GM12801 (cell line): ENCODE data around the gene IL11.
"Not testable (repeated sequence)": the region's sequence is repeated elsewhere in the genome, so short reads cannot be mapped to it uniquely, and the experiment has no call there.

Experiments used
- CTCF ChIP-seq: IDR thresholded peaks from one replicate; pipeline ENCODE4 v1.5.1; 2011; ENCODE audit warnings: control low read depth; ENCODE audit not compliant: insufficient read length; ENCODE audit errors: extremely low read depth

Gene IL11

DNA sequence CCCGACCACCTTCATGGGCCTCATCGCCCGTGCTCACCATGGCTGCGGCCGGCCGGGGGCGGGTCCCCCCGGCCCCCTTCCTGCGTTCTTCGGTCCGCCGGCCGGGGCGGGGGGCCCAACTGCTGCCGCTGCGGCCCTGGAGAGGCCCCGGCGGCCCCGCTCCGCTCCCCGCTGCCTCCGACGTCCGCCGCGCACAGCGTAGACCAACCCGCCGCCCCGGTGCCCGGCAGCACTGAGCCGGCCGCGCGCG lies 37.2 kb upstream of the IL11 start, which contains the start of gene UBE2S:
UBE2S (minus strand) TSS at position 239 of the 250 bp plus-strand sequence; CDS start at position 40, 199 bp downstream.
- not testable (repeated sequence) for TF ChIP-seq CTCF

- no peak for TF ChIP-seq CTCF
Measured at GRCh38 chr19:55406826-55407549, 36.7 kb upstream of the IL11 start.

- TF ChIP-seq CTCF = no peak
Measured at GRCh38 chr19:55406091-55406825, 36.0 kb upstream of the IL11 start.

- no peak for TF ChIP-seq CTCF
Measured at GRCh38 chr19:55405638-55406037, 35.4 kb upstream of the IL11 start.

DNA sequence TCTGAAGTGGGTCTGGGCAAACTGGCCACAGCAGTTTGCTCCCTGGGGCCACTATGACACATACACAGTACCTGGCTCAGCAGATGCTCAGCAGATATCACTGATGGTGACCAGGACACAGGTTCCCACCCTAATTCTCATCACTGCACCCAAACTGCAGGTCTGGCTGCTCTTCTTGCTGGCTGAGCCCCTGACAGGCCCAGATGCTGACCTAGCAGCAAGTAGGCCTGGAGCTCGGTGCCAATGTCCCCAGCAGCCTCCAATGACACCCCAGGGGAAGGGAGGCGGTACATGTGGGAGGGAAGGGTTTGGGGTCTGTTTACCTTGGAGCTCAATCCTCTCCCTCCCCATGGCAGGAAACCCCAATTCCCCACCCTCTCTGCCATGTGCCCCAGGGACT lies 32.2 kb upstream of the IL11 start:
- no peak for TF ChIP-seq CTCF

DNA sequence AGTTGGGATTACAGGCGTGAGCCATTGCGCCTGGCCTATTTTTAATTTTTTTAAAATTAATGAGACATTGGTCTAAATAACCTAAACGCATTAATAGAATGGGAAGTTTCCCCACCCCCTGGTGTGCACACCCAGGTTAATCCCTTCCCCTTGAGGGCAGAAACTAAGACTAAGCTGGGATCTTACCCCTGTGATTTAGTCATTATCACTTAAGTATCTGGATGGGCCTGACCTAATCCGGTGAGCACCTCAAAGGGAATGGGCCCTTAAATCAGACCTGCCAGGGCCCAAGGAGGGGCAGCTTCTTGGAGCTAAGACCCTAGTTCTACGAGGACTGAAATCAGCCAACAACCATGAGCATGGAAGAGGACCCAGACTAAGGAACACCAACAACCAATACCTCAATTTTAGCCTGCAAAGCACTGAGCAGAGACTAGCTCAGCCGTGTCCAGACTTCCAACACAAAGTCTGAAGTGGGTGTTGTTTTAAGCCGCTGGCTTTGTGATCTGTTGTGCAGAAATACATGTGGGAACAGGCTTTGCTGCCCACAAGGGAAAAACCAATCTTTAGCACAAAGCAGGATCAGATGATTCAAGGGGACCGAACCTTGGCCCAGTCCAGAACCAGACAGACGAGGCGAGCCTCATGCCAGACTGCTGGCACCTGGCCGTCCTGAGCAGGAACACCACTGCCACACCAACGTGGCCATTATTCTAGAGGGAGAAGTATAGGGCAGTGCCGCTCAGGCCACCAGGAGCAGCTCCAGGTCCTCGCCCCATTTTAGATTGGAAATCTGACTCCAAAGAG lies 30.2 kb upstream of the IL11 start:
- no peak for TF ChIP-seq CTCF

DNA sequence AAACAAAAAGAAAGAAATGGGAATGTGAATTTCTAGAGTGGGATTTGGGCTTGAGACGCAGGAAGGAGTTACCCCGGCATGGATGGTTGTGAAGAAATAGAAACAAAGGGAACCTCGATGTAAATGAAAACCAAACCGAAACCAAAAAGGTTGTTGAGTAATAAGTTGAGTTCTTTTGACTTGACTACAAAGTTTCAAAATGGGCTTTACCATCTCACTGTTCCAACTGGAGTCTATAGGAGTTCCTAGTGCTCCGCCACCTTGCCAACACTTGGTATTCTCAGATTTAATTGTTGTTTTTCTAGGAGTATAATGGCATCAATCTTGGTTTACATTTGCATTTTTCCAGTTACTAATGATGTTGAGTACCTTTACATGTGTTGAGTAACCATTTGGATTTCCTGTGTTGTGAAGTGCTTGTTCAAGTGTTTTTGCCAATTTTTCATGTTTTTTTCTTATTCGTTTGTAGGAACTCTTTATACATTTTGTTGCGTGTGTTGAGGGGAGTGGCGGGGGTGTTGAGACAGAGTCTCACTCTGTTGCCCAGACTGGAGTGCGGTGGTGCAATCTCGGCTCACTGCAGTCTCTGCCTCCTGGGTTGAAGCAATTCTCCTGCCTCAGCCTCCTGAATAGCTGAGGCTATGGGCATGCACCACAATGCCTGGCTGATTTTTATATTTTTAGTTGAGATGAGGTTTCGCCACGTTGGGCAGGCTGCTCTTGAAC lies 28.1 kb upstream of the IL11 start:
- no peak for TF ChIP-seq CTCF
